GM23338 (cell line): ENCODE data around the gene ZPR1. TPM values are rescaled to one million over a fixed set of nuclear protein-coding genes. Genes with fewer than 3 reads are reported as not detected.

ENCODE experiments used
- ATAC-seq: fragments of 200-7000 bp; cut with Tn5 transposase; 3 replicates; pipeline ENCODE4 v1.9.1; 2020
- DNase-seq: peaks from one replicate; pipeline ENCODE4 v3.0.0-alpha.2; 2015; ENCODE audit warnings: low spot score
- H2AFZ ChIP-seq: fragments of 200-600 bp; sonication (generic); 2 replicates; pipeline ENCODE4 v1.8.0; 2016; ENCODE audit warnings: antibody characterized with exemption, mild to moderate bottlenecking, moderate library complexity
- H3F3A ChIP-seq: fragments of 200-600 bp; sonication (generic); replicated peaks from 2 replicates; pipeline ENCODE4 v1.8.0; 2017; ENCODE audit warnings: antibody characterized with exemption, mixed run types, low read depth
- H3K27ac ChIP-seq: fragments of 200-600 bp; sonication (generic); 2 replicates; pipeline ENCODE4 v1.6.1; 2016; ENCODE audit warnings: low read depth
- H3K27me3 ChIP-seq: fragments of 200-600 bp; sonication (generic); 2 replicates; pipeline ENCODE4 v1.8.0; 2016; ENCODE audit warnings: mild to moderate bottlenecking, mixed run types, moderate library complexity; ENCODE audit not compliant: insufficient read depth
- H3K36me3 ChIP-seq: fragments of 200-600 bp; sonication (generic); 2 replicates; pipeline ENCODE4 v1.8.0; 2016; ENCODE audit warnings: mild to moderate bottlenecking; ENCODE audit not compliant: insufficient read depth
- H3K4me1 ChIP-seq: fragments of 200-600 bp; sonication (generic); 2 replicates; pipeline ENCODE4 v1.8.0; 2016; ENCODE audit warnings: mild to moderate bottlenecking, moderate library complexity; ENCODE audit not compliant: insufficient read depth
- H3K4me2 ChIP-seq: fragments of 200-600 bp; sonication (generic); 2 replicates; pipeline ENCODE4 v1.7.1; 2017; ENCODE audit warnings: mixed run types
- H3K4me3 ChIP-seq: fragments of 200-600 bp; sonication (generic); 2 replicates; pipeline ENCODE4 v1.6.1; 2016; ENCODE audit warnings: mixed run types
- H3K79me2 ChIP-seq: fragments of 200-600 bp; sonication (generic); replicated peaks from 2 replicates; pipeline ENCODE4 v1.8.0; 2017; ENCODE audit warnings: mild to moderate bottlenecking; ENCODE audit not compliant: insufficient read depth
- H3K9me2 ChIP-seq: fragments of 200-600 bp; sonication (generic); 2 replicates; pipeline ENCODE4 v1.8.0; 2017; ENCODE audit not compliant: insufficient read depth
- H4K20me1 ChIP-seq: fragments of 200-600 bp; sonication (generic); replicated peaks from 2 replicates; pipeline ENCODE4 v1.8.0; 2017; ENCODE audit warnings: mild to moderate bottlenecking; ENCODE audit not compliant: insufficient read depth
- H3K27ac Mint-ChIP-seq: 2 replicates; pipeline ENCODE4 v1.8.0; 2020; ENCODE audit warnings: inconsistent platforms, mild to moderate bottlenecking, moderate library complexity, mixed read lengths
- H3K27me3 Mint-ChIP-seq: 3 replicates; pipeline ENCODE4 v1.8.0; 2022; ENCODE audit warnings: low read depth, mild to moderate bottlenecking, moderate library complexity, mixed read lengths, inconsistent platforms; ENCODE audit not compliant: insufficient read depth, poor library complexity
- H3K36me3 Mint-ChIP-seq: 3 replicates; pipeline ENCODE4 v1.8.0; 2021; ENCODE audit warnings: low read depth, mild to moderate bottlenecking, inconsistent platforms, moderate library complexity, mixed read lengths
- H3K4me1 Mint-ChIP-seq: 3 replicates; pipeline ENCODE4 v1.8.0; 2020; ENCODE audit warnings: mild to moderate bottlenecking, inconsistent platforms, mixed read lengths
- H3K4me3 Mint-ChIP-seq: 3 replicates; pipeline ENCODE4 v1.8.0; 2021; ENCODE audit warnings: moderate library complexity, mild to moderate bottlenecking, inconsistent platforms, mixed read lengths
- H3K9me3 Mint-ChIP-seq: 3 replicates; pipeline ENCODE4 v1.8.0; 2020; ENCODE audit warnings: moderate library complexity, mild to moderate bottlenecking, inconsistent platforms, mixed read lengths
- CREB1 ChIP-seq: fragments of 250-450 bp; sonication (Bioruptor Pico); IDR thresholded peaks from 2 replicates; pipeline ENCODE4 v1.5.0; 2020; ENCODE audit warnings: low read depth, mild to moderate bottlenecking, moderate library complexity
- CTCF ChIP-seq, 2 experiments: fragments of 200-600 bp in 1 of 2; sonication (generic) in 1 of 2; conservative IDR thresholded peaks; 2 replicates each; pipeline versions ENCODE4 v1.5.1 to v1.6.1; 2016 to 2017; ENCODE audit warnings: antibody characterized with exemption in 2 of 2, low read depth in 2 of 2, mild to moderate bottlenecking in 2 of 2, moderate library complexity in 1 of 2
- ETS1 ChIP-seq: IDR thresholded peaks from 2 replicates; pipeline ENCODE4 v1.6.1; 2016; ENCODE audit warnings: antibody characterized with exemption
- EZH2 ChIP-seq: fragments of 200-600 bp; sonication (generic); IDR thresholded peaks from one replicate; pipeline ENCODE4 v1.8.0; 2017; ENCODE audit warnings: antibody characterized with exemption, mild to moderate bottlenecking, low read depth; ENCODE audit not compliant: unreplicated experiment
- EZH2phosphoT487 ChIP-seq: fragments of 200-600 bp; sonication (generic); IDR thresholded peaks from one replicate; pipeline ENCODE4 v1.8.1; 2018; ENCODE audit warnings: antibody characterized with exemption; ENCODE audit not compliant: unreplicated experiment
- JUNB ChIP-seq: IDR thresholded peaks from one replicate; pipeline ENCODE4 v1.6.1; 2016; ENCODE audit warnings: antibody characterized with exemption; ENCODE audit not compliant: unreplicated experiment
- NANOG ChIP-seq: IDR thresholded peaks from 2 replicates; pipeline ENCODE4 v1.6.1; 2016; ENCODE audit warnings: antibody characterized with exemption, borderline replicate concordance
- POLR2AphosphoS5 ChIP-seq: IDR thresholded peaks from 2 replicates; pipeline ENCODE4 v1.6.1; 2016; ENCODE audit warnings: antibody characterized with exemption, low read depth
- REST ChIP-seq: IDR thresholded peaks from one replicate; pipeline ENCODE4 v1.6.1; 2018; ENCODE audit warnings: antibody characterized with exemption; ENCODE audit not compliant: unreplicated experiment
- ZNF114 ChIP-seq: fragments of 250-450 bp; sonication (Bioruptor Pico); IDR thresholded peaks from 2 replicates; pipeline ENCODE4 v1.5.0; 2020; ENCODE audit warnings: mild to moderate bottlenecking, moderate library complexity
- ZNF331 ChIP-seq: fragments of 250-450 bp; sonication (Bioruptor Pico); IDR thresholded peaks from 2 replicates; pipeline ENCODE4 v1.5.0; 2020; ENCODE audit warnings: low read depth, mild to moderate bottlenecking, moderate library complexity
- polyA plus RNA-seq: library from polyadenylated mRNA; unstranded; fragments of >200 nt; fragmentation: Nextera tagmentation; extraction: Ambion mirVana; gene quantifications from 2 replicates; pipeline ENCODE4 v1.2.1, GENCODE V29; 2016
- total RNA-seq: library from RNA; depleted of rRNA; stranded (reverse); fragments of >200 nt; shearing (Covaris generic); gene quantifications from 2 replicates; pipeline ENCODE4 v1.2.3, GENCODE V29; 2014; rRNA removed

Gene ZPR1
- total and polyA plus RNA-seq, 2 experiments from 2014 or later, result 55.4 to 96.7 TPM

GRCh38 chr11:116724813-116725212 is 63.0 kb downstream of the ZPR1 start:
- H2AFZ ChIP-seq, result no peak overlapping the region
- DNase-seq (no peak), ATAC-seq (no peak)
- Mint-ChIP-seq H3K4me3 (no peak overlapping the region), H3K4me1 (peaks cover 11% of the 10 kb centered on the region), H3K9me3 (no peaks in the 10 kb centered on the region; the same call in 2 of the 3 replicates), H3K27ac (no peak overlapping the region), H3K36me3 (no peaks in the 10 kb centered on the region), H3K27me3 (no peaks in the 10 kb centered on the region)
- H3F3A ChIP-seq, result no peaks in the 10 kb centered on the region
- no peaks in the 10 kb centered on the region for H3K79me2 ChIP-seq
- H3K27ac ChIP-seq, result no peak overlapping the region
- TF ChIP-seq ZNF331, result no peak
- TF ChIP-seq NANOG, result no peak
- TF ChIP-seq EZH2phosphoT487, result no peak
- TF ChIP-seq POLR2AphosphoS5, result no peak
- TF ChIP-seq JUNB, result no peak
- no peak for TF ChIP-seq EZH2
- no peak for TF ChIP-seq CREB1 (CRISPR knock-in tag)
- TF ChIP-seq REST, result no peak
- TF ChIP-seq ZNF114, result no peak
- TF ChIP-seq ETS1, result no peak
- TF ChIP-seq CTCF (conservative IDR thresholded peaks at IDR 0.05; ENCODE audit: low read depth in 2 of 2), result no peak
- H3K4me2 ChIP-seq, result no peak overlapping the region
- no peak overlapping the region for H3K4me3 ChIP-seq
- H4K20me1 ChIP-seq, result no peaks in the 10 kb centered on the region
- H3K9me2 ChIP-seq, result no peaks in the 10 kb centered on the region
- no peaks in the 10 kb centered on the region for H3K36me3 ChIP-seq
- H3K27me3 ChIP-seq, result no peaks in the 10 kb centered on the region
- H3K4me1 ChIP-seq, result 0 out of 2 replicates have a peak, but pooled peaks cover 5% of the 10 kb centered on the region

Other genes starting within 250 kb of the ZPR1 start
- 17.6 and 24.8 TPM in 2 replicates for gene BUD13, start 15.0 kb downstream of the ZPR1 start, total RNA-seq
- 13.4 and 17.0 TPM in 2 replicates for gene BUD13, start 15.0 kb downstream of the ZPR1 start, polyA plus RNA-seq
- 0.16 and 0.35 TPM in 2 replicates for gene APOA5, start 3.9 kb upstream of the ZPR1 start, total RNA-seq
- 0.18 TPM in 1 of 2 replicates, not detected in the other for gene APOA5, start 3.9 kb upstream of the ZPR1 start, polyA plus RNA-seq
- not detected in 2 replicates for gene APOA4, start 35.3 kb upstream of the ZPR1 start, total RNA-seq
- gene APOA4, start 35.3 kb upstream of the ZPR1 start, polyA plus RNA-seq, result not detected in 2 replicates
- gene APOC3, start 41.9 kb upstream of the ZPR1 start, total RNA-seq, result not detected in 2 replicates
- gene APOC3, start 41.9 kb upstream of the ZPR1 start, polyA plus RNA-seq, result not detected in 2 replicates
- not detected in 2 replicates for gene APOA1, start 49.6 kb upstream of the ZPR1 start, total RNA-seq
- 0.60 and 1.2 TPM in 2 replicates for gene APOA1, start 49.6 kb upstream of the ZPR1 start, polyA plus RNA-seq